ENCODE measurements around the gene CAMTA1.
"Not testable (repeated sequence)": the region's sequence is repeated elsewhere in the genome, so short reads cannot be mapped to it uniquely, and the experiment has no call there.

The CAMTA1 gene

DNA sequence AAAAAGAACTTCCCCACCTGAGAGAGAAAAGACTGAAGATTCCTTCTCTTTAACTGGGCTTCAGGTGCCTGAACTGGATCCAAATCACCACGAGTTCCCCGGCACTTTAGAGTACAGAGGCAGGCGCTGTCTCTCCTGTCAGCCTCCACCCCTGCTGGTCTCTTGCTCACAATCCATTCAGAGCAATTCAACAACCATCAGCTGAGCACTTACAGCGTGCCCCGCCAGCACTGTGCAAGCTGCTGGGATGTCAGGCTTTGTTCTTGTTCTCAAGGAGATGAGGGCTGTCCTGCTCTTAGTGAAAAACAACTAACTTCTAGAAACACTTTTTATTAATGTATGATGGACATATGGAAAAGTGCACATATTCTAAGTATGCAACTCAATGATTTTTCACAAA lies 917.1 kb downstream of the CAMTA1 start:
- no peak for DNase-seq (ENCODE audit: low read depth)

GRCh38 chr1:7703321-7704213 lies 918.3 kb downstream of the CAMTA1 start:
- no peak for DNase-seq (ENCODE audit: low read depth)

- peak; percentile 80 for DNase-seq (ENCODE audit: low read depth)
Measured at GRCh38 chr1:7704214-7705047, 919.2 kb downstream of the CAMTA1 start.

DNA sequence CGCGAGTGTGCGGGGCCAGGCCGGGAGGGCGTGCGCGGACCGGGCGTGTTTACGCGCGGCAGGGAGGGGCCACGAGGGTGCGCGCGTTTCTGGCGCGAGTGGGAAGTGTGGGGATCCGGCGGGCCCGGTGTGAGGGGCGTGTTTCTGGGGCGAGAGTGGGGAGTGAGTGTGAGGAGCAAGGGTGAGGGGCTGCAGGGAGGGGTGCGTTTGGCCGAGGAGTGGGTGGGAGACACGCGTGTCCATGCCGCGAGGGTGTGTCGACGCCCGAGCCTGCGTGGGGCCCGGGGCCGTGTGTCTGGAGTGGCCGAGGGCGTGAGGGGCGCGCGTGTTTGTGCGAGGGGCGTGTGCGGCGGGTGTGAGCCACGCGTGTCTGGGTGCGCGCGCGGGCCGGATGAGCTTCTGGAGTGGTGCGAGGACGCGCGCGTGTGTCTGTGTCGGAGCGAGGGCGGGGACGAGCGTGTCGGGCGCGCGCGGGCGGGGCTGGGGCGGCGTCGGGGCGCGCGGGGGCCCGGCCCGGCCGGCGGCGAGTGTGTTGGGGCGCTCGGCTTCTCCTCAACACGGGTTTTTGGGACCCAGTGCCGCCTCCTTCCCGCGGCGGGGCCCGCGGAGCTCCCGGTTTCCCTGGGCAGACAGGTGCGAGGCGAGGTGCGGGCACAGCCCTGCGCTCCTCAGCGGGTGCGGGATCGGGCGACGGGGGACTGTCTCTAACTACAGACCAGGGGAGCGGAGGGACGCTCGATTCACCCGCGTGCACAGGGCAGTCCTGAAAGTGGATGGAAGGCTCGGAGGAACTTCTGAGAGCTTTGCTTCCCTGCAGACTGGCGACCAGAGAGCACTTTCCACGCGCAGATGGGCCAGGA lies 920.0 kb downstream of the CAMTA1 start:
- DNase-seq (ENCODE audit: low read depth) = no peak

DNA sequence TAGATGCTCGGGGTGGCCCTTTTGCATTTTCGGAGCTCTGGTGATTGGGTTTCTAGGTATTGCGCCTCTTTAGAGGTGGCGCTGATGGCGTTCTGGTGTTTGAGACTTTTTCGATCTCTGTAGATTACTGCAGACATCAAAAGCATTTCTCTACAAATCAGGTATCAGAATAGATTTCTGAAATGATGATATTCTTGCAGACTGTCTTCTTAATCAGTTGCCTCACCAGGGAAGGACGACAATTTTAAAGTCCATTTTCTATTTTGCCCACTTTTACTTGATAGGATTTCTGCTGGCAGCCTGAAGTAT lies 920.6 kb downstream of the CAMTA1 start:
- DNase-seq (ENCODE audit: low read depth) = no peak

DNA sequence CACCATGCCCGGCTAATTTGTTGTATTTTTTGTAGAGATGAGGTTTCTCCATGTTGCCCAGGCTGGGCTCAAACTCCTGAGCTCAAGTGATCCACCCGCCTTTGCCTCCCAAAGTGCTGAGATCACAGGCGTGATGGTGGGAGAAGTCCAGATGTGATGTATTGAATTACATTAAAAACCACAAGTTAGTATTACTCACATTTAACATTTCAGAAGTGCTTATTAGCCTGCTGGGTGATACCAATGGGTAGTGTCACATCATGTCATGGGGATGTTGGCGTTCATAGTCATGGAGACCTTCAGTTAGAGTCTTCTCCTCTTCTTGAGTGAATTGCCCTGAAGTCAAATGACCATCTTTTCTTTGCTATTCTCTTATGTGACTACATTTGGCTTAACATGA lies 922.3 kb downstream of the CAMTA1 start:
- DNase-seq (ENCODE audit: low read depth) = peak; percentile 3

- DNase-seq (ENCODE audit: low read depth) = not testable (repeated sequence)
Measured at GRCh38 chr1:7708065-7708464, 922.8 kb downstream of the CAMTA1 start.

DNA sequence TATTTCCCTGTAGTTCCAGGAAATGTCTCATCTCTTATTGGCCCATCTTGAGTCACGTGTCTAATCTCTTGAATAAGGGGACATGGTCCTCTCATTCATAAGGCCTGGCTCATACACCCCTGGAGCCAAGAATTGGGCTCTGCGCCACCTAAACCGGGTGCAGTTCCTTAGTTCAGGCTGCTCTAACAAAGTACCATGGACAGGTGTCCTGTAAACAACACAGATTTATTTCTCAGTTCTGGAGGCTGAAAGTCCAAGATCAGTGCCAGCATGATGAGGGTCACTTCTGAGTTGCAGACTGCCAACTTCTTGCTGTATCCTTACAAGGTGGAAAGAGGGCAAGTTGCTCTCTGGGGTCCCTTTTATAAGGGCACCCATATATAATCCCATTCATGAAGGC lies 925.6 kb downstream of the CAMTA1 start:
- no peak for DNase-seq (ENCODE audit: low read depth)

DNA sequence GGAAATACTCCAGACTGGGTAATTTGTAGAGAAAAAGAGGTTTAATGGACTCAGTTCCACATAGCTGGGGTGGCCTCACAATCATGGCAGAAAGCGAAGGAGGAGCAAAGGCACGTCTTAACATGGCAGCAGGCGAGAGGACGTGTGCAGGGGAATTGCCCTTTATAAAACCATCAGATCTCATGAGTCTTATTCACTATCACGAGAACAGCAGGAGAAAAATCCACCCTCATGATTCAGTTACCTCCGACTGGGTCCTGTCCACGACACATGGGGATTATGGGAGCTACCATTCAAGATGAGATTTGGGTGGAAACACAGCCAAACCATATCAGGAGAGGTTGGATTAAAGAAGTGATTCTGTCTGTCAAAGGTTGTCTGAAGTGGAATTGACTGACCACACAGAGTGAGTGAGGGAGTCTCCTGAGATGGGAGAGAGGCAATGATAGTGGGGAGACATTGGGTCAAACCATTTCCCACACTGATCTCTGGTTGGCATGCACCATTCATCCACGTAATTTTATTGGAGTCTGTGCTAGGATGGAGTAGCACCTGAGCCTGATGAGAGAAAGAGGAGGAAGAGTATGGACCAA lies 927.6 kb downstream of the CAMTA1 start:
- DNase-seq (ENCODE audit: low read depth) = no peak

DNA sequence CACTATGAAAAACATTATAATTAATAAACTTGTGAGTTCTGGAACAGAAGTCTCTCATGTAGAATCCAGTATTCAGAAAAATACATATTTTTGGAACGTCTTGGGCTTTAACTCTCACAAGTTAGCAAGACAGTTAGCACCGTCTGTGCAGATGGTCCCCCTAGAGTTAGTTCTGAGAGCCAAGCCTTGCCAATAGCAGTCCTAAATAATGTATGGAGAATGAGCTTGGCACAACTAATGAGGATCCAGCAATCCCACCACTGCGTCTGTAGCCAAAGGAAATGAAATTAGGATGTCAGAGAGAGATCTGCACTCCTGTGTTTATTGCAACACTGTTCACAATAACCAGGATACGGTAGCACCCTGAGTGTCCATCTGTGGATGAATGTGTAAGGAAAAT lies 931.3 kb downstream of the CAMTA1 start:
- no peak for DNase-seq (ENCODE audit: low read depth)

DNA sequence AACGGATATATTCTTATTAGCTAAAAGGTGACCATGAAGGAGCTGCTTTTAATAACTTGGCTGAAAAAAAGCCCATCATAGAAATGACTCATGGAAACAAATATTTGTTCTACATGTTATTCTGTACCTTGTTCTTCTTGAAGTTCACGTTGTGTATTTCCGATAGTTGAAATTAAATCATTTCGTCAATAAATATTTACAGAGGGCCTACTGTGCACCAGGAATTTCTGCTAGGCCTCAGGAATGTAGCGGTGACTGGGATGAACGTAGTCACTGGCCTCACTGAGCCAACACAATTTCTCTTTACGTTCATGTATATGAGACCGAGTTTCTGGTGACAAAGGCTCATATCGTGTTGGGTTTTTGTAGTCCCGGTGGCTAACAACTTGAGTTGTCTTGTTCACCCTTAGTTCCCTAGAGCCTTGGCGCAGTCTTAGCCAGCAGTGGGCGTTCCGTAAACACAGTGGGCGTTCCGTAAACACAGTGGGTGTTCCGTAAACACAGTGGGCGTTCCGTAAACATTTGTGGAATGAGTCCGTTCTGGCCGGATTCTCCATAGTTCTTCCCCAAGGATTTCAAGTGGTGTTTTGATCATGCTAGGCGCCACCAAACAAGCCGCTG lies 932.6 kb downstream of the CAMTA1 start:
- DNase-seq (ENCODE audit: low read depth) = no peak

GRCh38 chr1:7719468-7720094 lies 934.3 kb downstream of the CAMTA1 start:
- no peak for DNase-seq (ENCODE audit: low read depth)

DNA sequence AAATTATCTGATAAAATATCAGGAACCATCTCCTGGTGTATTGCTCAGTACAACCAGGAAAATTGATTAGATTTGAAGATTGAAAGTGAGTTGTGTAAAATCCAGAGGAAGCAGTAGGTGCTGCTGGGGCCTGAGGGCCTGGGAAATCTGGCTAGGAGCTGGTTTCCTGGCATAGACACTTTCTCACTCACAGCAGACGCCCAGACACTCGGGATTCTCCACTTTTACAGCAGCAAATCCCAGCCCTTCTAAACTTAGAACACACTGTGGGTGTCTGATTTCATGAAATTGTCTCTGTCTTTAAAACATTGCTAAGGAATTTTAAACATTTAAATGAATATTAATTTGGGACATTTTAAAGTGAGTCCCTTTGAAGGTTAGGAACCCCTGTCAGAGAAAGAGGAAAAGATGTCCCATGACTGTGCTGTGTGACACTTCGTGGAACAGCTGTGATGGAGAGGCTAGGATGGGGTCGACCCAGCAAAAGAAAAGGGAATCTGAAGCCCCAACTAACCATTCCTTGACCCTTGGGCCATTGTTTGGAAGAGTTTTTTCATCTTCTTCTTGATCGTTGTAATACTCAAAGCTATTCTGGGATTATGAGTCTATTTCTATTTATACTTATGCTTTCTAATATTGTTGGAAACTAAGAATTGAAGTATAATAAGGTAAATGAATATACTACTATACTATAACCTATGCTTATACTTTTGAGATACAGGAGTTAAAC lies 936.9 kb downstream of the CAMTA1 start:
- no peak for DNase-seq (ENCODE audit: low read depth)

DNA sequence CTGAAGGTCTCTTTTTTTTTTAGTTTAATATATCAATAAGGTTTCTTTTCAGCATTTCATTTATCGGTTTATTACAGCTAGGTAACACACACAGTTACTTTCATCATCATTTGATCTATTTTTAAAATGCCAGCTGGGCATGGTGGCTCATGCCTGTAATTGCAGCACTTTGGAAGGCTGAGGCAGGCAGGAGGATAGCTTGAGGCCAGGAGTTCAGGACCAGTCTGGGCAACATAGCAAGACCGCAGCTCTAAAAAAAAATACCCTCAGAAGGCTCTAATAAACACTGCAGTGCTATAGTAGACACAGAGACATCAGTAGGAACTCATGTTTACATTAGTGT lies 937.4 kb downstream of the CAMTA1 start:
- DNase-seq (ENCODE audit: low read depth) = no peak

- no peak for DNase-seq (ENCODE audit: low read depth)
Measured at GRCh38 chr1:7726623-7727022, 941.4 kb downstream of the CAMTA1 start.

- DNase-seq (ENCODE audit: low read depth) = no peak
Measured at GRCh38 chr1:7727809-7728471, 942.7 kb downstream of the CAMTA1 start.

DNA sequence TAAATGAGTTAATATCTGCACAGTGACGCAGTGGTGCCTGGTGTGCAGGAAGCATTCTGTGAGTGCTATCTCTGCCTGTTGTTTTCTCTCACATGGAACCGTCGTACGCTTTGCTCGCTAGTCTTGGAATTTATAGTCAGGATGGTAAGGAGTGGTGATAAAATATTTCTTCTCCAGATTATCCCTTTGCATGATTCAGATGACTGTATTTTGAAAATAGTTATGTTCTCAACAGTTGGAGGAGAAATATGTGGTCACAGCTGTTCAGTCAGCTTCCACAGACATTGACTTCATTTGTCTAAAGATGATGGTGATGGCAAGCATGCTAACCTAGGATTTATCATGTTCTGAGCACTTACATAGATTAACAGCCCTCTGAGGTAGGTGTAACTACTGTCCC lies 944.5 kb downstream of the CAMTA1 start:
- peak; percentile 4 for DNase-seq (ENCODE audit: low read depth)

- DNase-seq (ENCODE audit: low read depth) = no peak
Measured at GRCh38 chr1:7732331-7732730, 947.1 kb downstream of the CAMTA1 start.

DNA sequence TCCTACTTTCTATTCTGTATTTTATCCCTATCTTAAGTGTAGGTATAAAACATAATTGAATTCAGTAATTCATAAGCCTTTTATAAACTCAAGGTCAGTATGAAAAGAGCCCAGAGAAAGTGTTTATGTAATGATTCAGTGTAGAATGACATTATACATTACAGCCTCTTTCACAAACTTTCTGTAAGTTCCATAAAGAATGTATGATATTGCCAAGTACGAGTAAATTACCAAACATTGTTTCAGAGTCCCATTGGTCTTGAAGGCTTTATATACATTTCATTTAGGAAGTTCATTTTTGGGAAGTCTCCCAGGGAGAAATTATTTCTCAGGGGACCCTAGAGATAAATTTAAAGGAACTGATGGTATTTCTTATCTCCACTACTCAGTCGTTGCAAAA lies 948.0 kb downstream of the CAMTA1 start:
- no peak for DNase-seq (ENCODE audit: low read depth)

DNA sequence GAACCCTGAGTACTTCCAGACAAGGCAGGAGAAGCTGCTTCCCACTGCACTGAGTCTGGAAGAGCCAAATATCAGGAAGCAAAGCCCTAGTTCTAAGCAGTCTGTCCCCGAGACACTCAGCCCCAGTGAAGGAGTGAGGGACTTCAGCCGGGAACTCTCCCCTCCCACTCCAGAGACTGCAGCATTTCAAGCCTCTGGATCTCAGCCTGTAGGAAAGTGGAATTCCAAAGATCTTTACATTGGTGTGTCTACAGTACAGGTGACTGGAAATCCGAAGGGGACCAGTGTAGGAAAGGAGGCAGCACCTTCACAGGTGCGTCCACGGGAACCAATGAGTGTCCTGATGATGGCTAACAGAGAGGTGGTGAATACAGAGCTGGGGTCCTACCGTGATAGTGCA lies 952.8 kb downstream of the CAMTA1 start:
- DNase-seq (ENCODE audit: low read depth) = no peak
